Measurements from ENCODE around the gene BARX2. TPM values are rescaled to one million over a fixed set of nuclear protein-coding genes. Genes with fewer than 3 reads are reported as not detected.

BARX2 gene
- total and polyA plus RNA-seq, 2 of the 4 experiments (the other 2 are of a cell fraction) = not detected

DNA sequence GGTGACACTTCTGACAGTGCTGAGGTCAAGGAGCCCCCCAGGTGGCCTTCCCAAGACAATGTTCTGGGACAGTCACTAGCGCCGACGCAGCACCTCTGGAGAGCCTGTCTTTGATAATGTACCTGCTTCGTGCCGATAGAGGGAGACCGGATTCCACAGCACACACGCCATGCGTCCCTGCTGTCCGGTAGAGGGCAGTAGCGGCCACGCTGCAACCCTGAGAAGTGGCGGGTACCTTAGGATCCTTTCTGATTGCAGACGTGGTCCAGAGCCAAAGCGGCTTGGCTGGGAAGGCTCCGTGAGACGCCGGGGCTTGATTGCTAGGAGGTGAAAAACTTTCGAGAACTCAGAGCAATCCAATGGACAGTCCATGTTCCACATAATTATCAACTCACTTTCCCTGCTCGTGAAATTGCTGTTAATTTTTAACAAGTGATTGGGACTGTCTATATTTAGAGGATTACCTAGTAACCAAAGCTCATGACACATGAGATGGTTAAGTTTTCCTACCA lies 11.4 kb upstream of the BARX2 start:
- BruUV-seq (replicated peaks) = no TSS peak
- no peak overlapping the region for H3K4me2 ChIP-seq (ENCODE audit: low read depth, low read length)

More for the DNA sequence above, 11.4 kb upstream of the BARX2 start:
- no peaks in the 10 kb centered on the region for H4K20me1 ChIP-seq (ENCODE audit: insufficient read depth, low read length)
- in situ Hi-C loops (cut with MboI; ENCODE audit: low sequenced_read_pairs) = no loop called here
- no peak overlapping the region for H2BK120ac ChIP-seq (ENCODE audit: low read depth, low read length)
- H3K9me3 ChIP-seq (ENCODE audit: control insufficient read depth, insufficient read depth, low read length) = no peaks in the 10 kb centered on the region
- H3K79me1 ChIP-seq (ENCODE audit: low read depth in 1 of 2, low read length in 2 of 2) = no peaks in the 10 kb centered on the region
- H3K36me3 ChIP-seq (ENCODE audit: control insufficient read depth, insufficient read depth, low read length) = no peaks in the 10 kb centered on the region
- peak; percentile 97 for TF ChIP-seq RAD21 (IDR thresholded peaks at IDR 0.05; ENCODE audit: low read length)
- TF ChIP-seq MAFK (IDR thresholded peaks at IDR 0.05; ENCODE audit: low read depth, low read length) = no peak
- peak; percentile 26; the same call in 1 of the 2 replicates for TF ChIP-seq POLR2A (IDR thresholded peaks at IDR 0.05; ENCODE audit: low read depth, low read length)
- TF ChIP-seq CEBPB (IDR thresholded peaks at IDR 0.05; ENCODE audit: low read depth, low read length) = no peak
- peak; percentile 96 for TF ChIP-seq SMC3 (IDR thresholded peaks at IDR 0.05; ENCODE audit: low read depth, low read length)
- no peak for TF ChIP-seq RCOR1 (IDR thresholded peaks at IDR 0.05; ENCODE audit: insufficient replicate concordance, low read length)
- TF ChIP-seq BHLHE40 (IDR thresholded peaks at IDR 0.05; ENCODE audit: low read depth, low read length) = no peak
- TF ChIP-seq MAZ (IDR thresholded peaks at IDR 0.05; ENCODE audit: borderline replicate concordance, low read depth, low read length) = no peak
- TF ChIP-seq, protein P1, sequence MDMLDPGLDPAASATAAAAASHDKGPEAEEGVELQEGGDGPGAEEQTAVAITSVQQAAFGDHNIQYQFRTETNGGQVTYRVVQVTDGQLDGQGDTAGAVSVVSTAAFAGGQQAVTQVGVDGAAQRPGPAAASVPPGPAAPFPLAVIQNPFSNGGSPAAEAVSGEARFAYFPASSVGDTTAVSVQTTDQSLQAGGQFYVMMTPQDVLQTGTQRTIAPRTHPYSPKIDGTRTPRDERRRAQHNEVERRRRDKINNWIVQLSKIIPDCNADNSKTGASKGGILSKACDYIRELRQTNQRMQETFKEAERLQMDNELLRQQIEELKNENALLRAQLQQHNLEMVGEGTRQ (IDR thresholded peaks at IDR 0.05; ENCODE audit: low read depth, low read length) = 0 out of 2 replicates have a peak, but pooled peaks have one; percentile 16
- TF ChIP-seq, protein P2, sequence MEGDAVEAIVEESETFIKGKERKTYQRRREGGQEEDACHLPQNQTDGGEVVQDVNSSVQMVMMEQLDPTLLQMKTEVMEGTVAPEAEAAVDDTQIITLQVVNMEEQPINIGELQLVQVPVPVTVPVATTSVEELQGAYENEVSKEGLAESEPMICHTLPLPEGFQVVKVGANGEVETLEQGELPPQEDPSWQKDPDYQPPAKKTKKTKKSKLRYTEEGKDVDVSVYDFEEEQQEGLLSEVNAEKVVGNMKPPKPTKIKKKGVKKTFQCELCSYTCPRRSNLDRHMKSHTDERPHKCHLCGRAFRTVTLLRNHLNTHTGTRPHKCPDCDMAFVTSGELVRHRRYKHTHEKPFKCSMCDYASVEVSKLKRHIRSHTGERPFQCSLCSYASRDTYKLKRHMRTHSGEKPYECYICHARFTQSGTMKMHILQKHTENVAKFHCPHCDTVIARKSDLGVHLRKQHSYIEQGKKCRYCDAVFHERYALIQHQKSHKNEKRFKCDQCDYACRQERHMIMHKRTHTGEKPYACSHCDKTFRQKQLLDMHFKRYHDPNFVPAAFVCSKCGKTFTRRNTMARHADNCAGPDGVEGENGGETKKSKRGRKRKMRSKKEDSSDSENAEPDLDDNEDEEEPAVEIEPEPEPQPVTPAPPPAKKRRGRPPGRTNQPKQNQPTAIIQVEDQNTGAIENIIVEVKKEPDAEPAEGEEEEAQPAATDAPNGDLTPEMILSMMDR (conservative IDR thresholded peaks at IDR 0.05; ENCODE audit: low read depth, low read length) = peak; percentile 100
- no peak overlapping the region for H2BK15ac ChIP-seq (ENCODE audit: low read depth, low read length)
- H3K23ac ChIP-seq (ENCODE audit: low read depth, low read length) = no peak overlapping the region
- DNase-seq (peak; percentile 82), ATAC-seq (ENCODE audit: low read depth) (peak; percentile 100)
- H2BK20ac ChIP-seq (ENCODE audit: low read depth, low read length) = no peak overlapping the region
- POLR2A ChIA-PET (ENCODE audit: unreplicated experiment) = no interaction called here
- no peak overlapping the region for H2AK5ac ChIP-seq (ENCODE audit: low read depth, low read length)
- CTCF ChIA-PET = interaction anchor here (0.5 to 1.8 kb wide), 6 partner anchors 44 to 422 kb away, joined by 3 to 9 read pairs (median 3); no protein-coding TSS in a partner anchor
- H3K18ac ChIP-seq (ENCODE audit: low read depth, low read length) = no peak overlapping the region
- no peak overlapping the region for H4K8ac ChIP-seq (ENCODE audit: low read depth in 2 of 2, low read length in 2 of 2)
- H4K5ac ChIP-seq (ENCODE audit: low read depth, low read length) = no peak overlapping the region
- intact Hi-C loops (cut with micrococcal nuclease) = loop anchor here (1.0 kb wide), 3 partner anchors 247 to 387 kb away; no protein-coding TSS in a partner anchor
- peaks cover 9% of the 10 kb centered on the region for H3K27me3 ChIP-seq (ENCODE audit: control insufficient read depth, insufficient read depth, low read length)
- no peak overlapping the region for H3K4me3 ChIP-seq (ENCODE audit: insufficient read depth, low read depth, low read length)
- no peak overlapping the region for H3K9ac ChIP-seq (ENCODE audit: low read depth, low read length)
- H3K56ac ChIP-seq (ENCODE audit: extremely low read depth, insufficient read depth, low read length) = no peak overlapping the region
- no peaks in the 10 kb centered on the region for H3K4me1 ChIP-seq (ENCODE audit: control insufficient read depth, insufficient read depth, low read length)
- H2AFZ ChIP-seq (replicated peaks; ENCODE audit: low read length, poor library complexity) = peak overlapping the region; percentile 77
- H3K4ac ChIP-seq (ENCODE audit: low read depth, low read length) = no peak overlapping the region
- dilution Hi-C loops (cut with HindIII; ENCODE audit: low sequenced_read_pairs, unreplicated experiment) = no loop called here
- no peak overlapping the region for H4K91ac ChIP-seq (ENCODE audit: insufficient read depth, low read depth, low read length)
- no peak overlapping the region for H3K27ac ChIP-seq (ENCODE audit: insufficient read depth, low read length)
- WGBS, 2 experiments (ENCODE audit: extremely low coverage in 2 of 2, insufficient read length in 1 of 2) = 3% methylated on average over 6 of the region's 19 CpGs; no CpG with 5 or more reads in 1 of the 2 experiments
- no peak overlapping the region for H2AK9ac ChIP-seq (replicated peaks; ENCODE audit: low read depth, low read length, poor library complexity)
- no peaks in the 10 kb centered on the region for H3K9me1 ChIP-seq (ENCODE audit: insufficient read depth, low read length)
- H3K14ac ChIP-seq (replicated peaks; ENCODE audit: low read depth, low read length) = no peak overlapping the region
- H2BK5ac ChIP-seq (ENCODE audit: low read depth, low read length, poor library complexity, severe bottlenecking) = no peak overlapping the region

Measured in IMR-90 (cell line).